Measurements from ENCODE around the gene VCP.
"Not testable (repeated sequence)": the region's sequence is repeated elsewhere in the genome, so short reads cannot be mapped to it uniquely, and the experiment has no call there.

The VCP gene

DNA sequence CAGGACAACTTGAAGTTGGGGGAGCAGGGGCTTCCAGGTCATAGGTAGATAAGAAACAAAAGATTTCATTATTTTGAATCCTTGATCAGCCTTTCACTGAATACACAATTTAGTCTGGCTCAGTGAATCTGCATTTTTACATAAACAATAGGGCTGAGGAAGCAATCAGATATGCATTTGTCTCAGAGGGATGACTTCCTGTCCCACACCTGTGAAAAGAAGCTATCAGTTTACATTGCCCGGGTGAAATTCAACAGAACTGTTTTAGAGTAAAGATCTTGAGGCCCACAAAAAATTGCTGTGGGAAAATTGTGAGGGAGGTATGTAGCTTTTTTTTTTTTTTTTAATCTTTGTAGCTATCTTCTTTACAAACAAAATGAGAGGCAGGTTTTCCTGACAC lies 44.6 kb downstream of the VCP start:
- TF ChIP-seq, protein P1, sequence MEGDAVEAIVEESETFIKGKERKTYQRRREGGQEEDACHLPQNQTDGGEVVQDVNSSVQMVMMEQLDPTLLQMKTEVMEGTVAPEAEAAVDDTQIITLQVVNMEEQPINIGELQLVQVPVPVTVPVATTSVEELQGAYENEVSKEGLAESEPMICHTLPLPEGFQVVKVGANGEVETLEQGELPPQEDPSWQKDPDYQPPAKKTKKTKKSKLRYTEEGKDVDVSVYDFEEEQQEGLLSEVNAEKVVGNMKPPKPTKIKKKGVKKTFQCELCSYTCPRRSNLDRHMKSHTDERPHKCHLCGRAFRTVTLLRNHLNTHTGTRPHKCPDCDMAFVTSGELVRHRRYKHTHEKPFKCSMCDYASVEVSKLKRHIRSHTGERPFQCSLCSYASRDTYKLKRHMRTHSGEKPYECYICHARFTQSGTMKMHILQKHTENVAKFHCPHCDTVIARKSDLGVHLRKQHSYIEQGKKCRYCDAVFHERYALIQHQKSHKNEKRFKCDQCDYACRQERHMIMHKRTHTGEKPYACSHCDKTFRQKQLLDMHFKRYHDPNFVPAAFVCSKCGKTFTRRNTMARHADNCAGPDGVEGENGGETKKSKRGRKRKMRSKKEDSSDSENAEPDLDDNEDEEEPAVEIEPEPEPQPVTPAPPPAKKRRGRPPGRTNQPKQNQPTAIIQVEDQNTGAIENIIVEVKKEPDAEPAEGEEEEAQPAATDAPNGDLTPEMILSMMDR (IDR thresholded peaks at IDR 0.05; ENCODE audit: low read depth, low read length) = no peak
- Histone ChIP-seq H3K4me3 (ENCODE audit: low read depth, low read length) (no peak overlapping the region), H3K4me1 (no peaks in the 10 kb centered on the region), H3K36me3 (no peaks in the 10 kb centered on the region), H3K27me3 (no peaks in the 10 kb centered on the region), H3K9me3 (no peaks in the 10 kb centered on the region)
- no peak for DNase-seq

DNA sequence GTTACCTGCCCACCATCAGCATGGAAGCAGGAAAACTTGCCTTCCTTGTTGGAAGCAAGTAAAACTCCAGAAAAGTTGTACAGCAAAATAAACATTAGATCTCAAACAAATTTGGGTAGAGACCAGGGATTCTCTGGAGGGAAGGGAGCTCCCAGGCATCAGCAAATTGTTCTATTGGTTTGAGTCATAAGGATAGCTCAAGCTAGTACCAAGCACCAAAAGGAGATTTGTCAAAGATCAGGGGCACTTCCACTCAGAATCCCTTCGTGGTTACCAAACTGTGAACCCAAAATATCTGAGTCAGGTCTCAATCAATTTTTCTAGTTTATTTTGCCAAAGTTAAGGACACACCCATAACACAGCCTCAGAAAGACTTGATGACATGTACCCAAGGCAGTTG lies 45.1 kb downstream of the VCP start:
- H3K27me3 ChIP-seq = no peaks in the 10 kb centered on the region
- H3K4me1 ChIP-seq = no peaks in the 10 kb centered on the region
- H3K9me3 ChIP-seq = no peaks in the 10 kb centered on the region
- no peaks in the 10 kb centered on the region for H3K36me3 ChIP-seq
- TF ChIP-seq, protein P1 (IDR thresholded peaks at IDR 0.05; ENCODE audit: low read depth, low read length) = no peak
- no peak overlapping the region for H3K4me3 ChIP-seq (ENCODE audit: low read depth, low read length)
- DNase-seq = no peak

DNA sequence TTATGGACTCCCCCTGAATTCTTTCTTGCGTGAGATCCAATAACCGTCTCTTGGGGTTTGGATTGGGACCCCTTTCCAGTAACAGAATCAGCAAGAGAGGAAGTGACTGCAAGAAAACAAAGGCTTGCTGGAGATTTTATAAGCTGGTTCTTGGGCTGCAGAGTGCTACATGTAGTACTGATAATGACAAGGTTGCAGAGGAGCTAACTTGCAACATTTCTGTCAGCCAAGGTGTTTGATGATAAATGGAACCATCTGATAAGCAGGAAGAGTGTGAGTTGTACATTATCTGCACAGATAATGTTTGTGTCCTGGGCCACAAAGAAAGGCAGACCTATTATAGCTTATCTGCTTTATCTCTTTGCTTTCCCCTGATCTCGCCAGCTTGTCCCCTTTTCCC lies 45.8 kb downstream of the VCP start:
- Histone ChIP-seq H3K9me3 (no peaks in the 10 kb centered on the region), H3K27me3 (no peaks in the 10 kb centered on the region), H3K4me3 (ENCODE audit: low read depth, low read length) (no peak overlapping the region), H3K36me3 (no peaks in the 10 kb centered on the region), H3K4me1 (no peaks in the 10 kb centered on the region)
- TF ChIP-seq, protein P1 (IDR thresholded peaks at IDR 0.05; ENCODE audit: low read depth, low read length) = no peak
- DNase-seq = no peak

DNA sequence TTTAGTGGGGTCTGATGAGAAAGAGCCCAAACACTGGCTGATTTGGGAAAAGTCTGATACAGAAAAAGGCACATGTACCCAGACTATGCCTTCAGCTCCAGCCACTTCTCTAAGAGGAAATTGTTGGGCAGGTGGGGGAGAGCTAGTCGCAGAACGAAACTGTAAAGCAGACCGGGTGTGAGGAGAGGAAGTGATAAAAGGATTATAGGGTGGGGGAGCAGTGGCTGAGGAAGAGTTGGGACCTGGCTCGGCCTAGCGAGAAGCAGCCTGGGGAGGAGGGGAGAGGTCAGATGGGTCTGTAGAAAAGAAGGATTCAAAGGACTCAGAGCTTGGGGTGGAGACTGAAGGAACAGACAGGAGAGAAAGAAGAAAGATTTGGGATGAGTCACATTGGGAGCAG lies 49.0 kb downstream of the VCP start:
- not testable (repeated sequence) for H3K9me3 ChIP-seq; H3K4me1 ChIP-seq; H3K27me3 ChIP-seq; H3K4me3 ChIP-seq (ENCODE audit: low read depth, low read length); H3K36me3 ChIP-seq; DNase-seq

DNA sequence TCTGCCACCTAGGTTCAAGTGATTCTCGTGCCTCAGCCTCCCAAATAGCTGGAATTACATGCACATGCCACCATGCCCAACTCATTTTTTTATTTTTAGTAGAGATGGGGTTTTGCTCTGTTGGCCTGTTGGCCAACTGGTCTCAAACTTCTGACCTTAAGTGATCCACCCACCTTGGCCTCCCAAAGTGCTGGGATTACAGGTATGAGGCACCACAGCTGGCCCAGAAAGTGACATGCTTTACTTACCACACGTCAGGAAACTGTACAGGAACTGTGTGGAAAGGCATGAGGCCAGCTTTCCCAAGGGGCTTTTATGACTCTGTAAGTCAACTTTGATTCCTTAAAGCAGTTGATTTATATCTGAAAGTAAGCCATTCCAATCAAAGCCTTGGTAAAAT lies 57.9 kb downstream of the VCP start:
- H3K4me3 ChIP-seq (ENCODE audit: low read depth, low read length) = no peak overlapping the region
- H3K4me1 ChIP-seq = no peaks in the 10 kb centered on the region
- DNase-seq = no peak
- no peaks in the 10 kb centered on the region for H3K36me3 ChIP-seq
- TF ChIP-seq, protein P1 (IDR thresholded peaks at IDR 0.05; ENCODE audit: low read depth, low read length) = no peak
- H3K27me3 ChIP-seq = no peaks in the 10 kb centered on the region
- no peaks in the 10 kb centered on the region for H3K9me3 ChIP-seq

DNA sequence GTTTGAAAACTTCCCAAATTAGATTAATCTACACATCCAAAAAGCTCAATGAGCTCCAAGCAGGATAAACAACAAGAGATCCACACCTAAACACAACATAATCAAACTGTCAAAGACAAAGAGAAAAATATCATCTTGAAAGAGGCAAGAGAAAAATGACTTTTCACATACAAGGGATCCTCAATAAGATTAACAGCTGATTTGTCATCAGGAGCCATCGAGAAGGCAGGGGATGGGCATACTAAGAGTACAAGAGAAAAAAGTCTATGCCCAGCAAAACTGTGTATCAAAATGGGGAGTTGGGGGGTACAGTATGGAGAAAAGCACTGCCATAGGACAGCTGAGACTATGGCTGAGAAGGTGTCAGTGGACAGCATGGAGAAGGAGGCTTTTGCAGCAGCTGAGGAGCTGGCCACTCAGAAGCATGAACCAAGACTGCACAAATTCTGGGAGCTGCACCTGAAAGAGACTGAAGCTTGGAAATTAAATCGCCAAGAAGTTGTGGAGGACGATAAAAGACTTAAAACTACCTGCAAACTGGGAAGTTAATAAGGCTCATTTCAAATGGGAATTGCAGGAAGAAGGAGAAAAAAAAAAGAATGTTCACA lies 62.0 kb downstream of the VCP start:
- Histone ChIP-seq H3K4me3 (ENCODE audit: low read depth, low read length) (no peak overlapping the region), H3K4me1 (no peaks in the 10 kb centered on the region), H3K36me3 (no peaks in the 10 kb centered on the region), H3K27me3 (no peaks in the 10 kb centered on the region), H3K9me3 (no peaks in the 10 kb centered on the region)
- TF ChIP-seq, protein P1 (IDR thresholded peaks at IDR 0.05; ENCODE audit: low read depth, low read length) = no peak
- no peak for DNase-seq

All from BE2C (cell line).